Measurements from ENCODE around the gene USP24. TPM values are rescaled to one million over a fixed set of nuclear protein-coding genes. Genes with fewer than 3 reads are reported as not detected.

Gene USP24
- total RNA-seq, 6 experiments from 2014 or later, result 19.9 to 28.0 (median 21.9) TPM

DNA sequence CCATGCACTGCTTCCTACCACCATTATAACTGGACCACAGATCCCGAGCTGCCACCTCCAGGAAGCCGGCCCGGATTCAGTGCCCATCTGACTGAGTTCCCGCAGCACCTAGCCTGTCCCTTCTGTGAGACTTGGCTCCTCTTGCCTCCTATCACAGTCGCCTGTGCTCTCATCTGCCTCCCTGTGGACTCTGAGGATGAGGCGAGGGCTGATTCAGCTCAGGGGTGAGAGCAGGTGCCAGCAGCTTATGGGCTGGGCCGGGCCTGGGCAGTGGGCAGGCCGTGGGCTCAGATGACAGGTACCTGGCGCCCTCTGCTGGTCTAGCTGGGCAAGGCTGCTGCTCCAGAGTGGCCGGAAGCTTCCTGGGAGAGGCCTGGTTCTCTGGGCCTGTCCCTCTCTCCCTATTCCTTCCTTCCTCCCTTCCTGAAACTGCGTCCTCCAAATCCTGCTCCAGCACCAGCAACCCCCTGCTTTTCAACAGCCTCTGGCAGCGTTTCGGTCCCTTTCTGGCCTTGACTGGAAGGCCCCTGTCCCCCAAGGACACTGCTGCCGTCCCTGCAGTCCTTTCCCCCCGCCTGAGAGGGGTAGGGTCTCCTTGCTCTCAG, 193.1 kb downstream of the USP24 start:
- TF ChIP-seq POLR2A (IDR thresholded peaks at IDR 0.05) (peak; percentile 14), CTCF (IDR thresholded peaks at IDR 0.05) (peak; percentile 93 to 98 (median 94))
- Histone ChIP-seq H3K9me3 (no peaks in the 10 kb centered on the region), H3K4me1 (no peaks in the 10 kb centered on the region), H3K36me3 (no peaks in the 10 kb centered on the region), H3K27ac (no peak overlapping the region), H3K4me3 (no peak overlapping the region), H3K27me3 (no peaks in the 10 kb centered on the region)
- DNase-seq (peak; percentile 90 to 91 (median 91)), ATAC-seq (peak; percentile 100)
- intact Hi-C loops (cut with DNase I), result no loop called here
- WGBS (ENCODE audit: insufficient coverage, low coverage, low lambda C conversion rate, missing lambda C conversion rate), result 0% methylated on average over 5 of the region's 15 CpGs

GRCh38 chr1:55018395-55018794, 196.8 kb downstream of the USP24 start:
- Histone ChIP-seq H3K36me3 (no peaks in the 10 kb centered on the region), H3K27ac (no peak overlapping the region), H3K27me3 (no peaks in the 10 kb centered on the region), H3K9me3 (no peaks in the 10 kb centered on the region), H3K4me1 (no peaks in the 10 kb centered on the region), H3K4me3 (no peak overlapping the region)
- TF ChIP-seq CTCF (IDR thresholded peaks at IDR 0.05) (no peak), POLR2A (IDR thresholded peaks at IDR 0.05) (no peak)
- intact Hi-C loops (cut with DNase I), result no loop called here
- ATAC-seq (no peak), DNase-seq (no peak)
- WGBS (ENCODE audit: insufficient coverage, low coverage, low lambda C conversion rate, missing lambda C conversion rate), result 83% methylated on average over 8 of the region's 9 CpGs

Small RNA genes within 50 kb of the gene (microRNA-seq; reads per million reads assigned to microRNA genes)
- 0.29 to 0.64 reads per million in 2 donors for gene MIR4422

Small RNA genes within 50 kb of the gene (small RNA-seq; reads per million reads assigned to genes)
- 0 reads per million in 2 experiments for gene MIR4422

Other genes starting within 250 kb of the USP24 start
- under 1 TPM in 2 of 6 experiments, not detected in 4; 0.20 to 0.31 TPM for gene TMEM61, start 234.7 kb downstream of the USP24 start, total RNA-seq
- not detected for gene BSND, start 216.4 kb downstream of the USP24 start, total RNA-seq
- gene PCSK9, start 175.8 kb downstream of the USP24 start, total RNA-seq, result 10 to 100 TPM; 16.4 to 41.4 (median 31.3) TPM